ENCODE measurements around the gene NRG3.

NRG3 gene

DNA sequence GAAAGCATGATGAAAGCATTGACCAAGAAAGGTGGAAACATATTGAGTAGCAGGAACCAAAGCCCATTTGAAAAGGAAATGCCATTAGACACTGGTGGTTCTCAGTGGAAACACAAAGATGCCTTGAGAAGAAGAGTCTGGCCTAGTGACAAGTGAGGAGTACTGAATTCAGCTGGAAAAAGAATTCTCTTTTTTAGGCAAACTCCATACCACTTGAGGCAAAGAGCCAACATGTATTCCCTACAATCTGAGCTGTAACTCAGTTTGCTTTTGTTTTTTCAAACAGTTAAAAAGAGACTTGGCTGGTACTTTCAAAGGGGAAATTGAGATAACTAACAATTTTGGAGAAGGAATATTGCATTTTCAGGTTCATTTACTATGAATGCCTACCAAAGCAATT is 624.0 kb downstream of the NRG3 start:
- TF ChIP-seq FOXP2 (optimal IDR thresholded peaks at IDR 0.05; ENCODE audit: control extremely low read depth, extremely low read length, insufficient read depth) (no peak), EZH2 (IDR thresholded peaks at IDR 0.05) (no peak), POLR2AphosphoS5 (IDR thresholded peaks at IDR 0.05; ENCODE audit: borderline replicate concordance, low read depth, low read length) (no peak)
- Histone ChIP-seq H3K27ac (no peak overlapping the region), H3K9me3 (ENCODE audit: low read depth, low read length) (no peaks in the 10 kb centered on the region)

GRCh38 chr10:82505009-82505408 is 630.0 kb downstream of the NRG3 start:
- H3K9ac ChIP-seq (ENCODE audit: insufficient read length): no peak overlapping the region

More for the DNA sequence above, 624.0 kb downstream of the NRG3 start:
- H3K36me3 ChIP-seq (ENCODE audit: insufficient read depth, low read length): no peaks in the 10 kb centered on the region
- no peak for DNase-seq (ENCODE audit: low read depth, low spot score)
- no peak overlapping the region for H3K9ac ChIP-seq (ENCODE audit: insufficient read length)
- H3K4me3 ChIP-seq: no peak overlapping the region

DNA sequence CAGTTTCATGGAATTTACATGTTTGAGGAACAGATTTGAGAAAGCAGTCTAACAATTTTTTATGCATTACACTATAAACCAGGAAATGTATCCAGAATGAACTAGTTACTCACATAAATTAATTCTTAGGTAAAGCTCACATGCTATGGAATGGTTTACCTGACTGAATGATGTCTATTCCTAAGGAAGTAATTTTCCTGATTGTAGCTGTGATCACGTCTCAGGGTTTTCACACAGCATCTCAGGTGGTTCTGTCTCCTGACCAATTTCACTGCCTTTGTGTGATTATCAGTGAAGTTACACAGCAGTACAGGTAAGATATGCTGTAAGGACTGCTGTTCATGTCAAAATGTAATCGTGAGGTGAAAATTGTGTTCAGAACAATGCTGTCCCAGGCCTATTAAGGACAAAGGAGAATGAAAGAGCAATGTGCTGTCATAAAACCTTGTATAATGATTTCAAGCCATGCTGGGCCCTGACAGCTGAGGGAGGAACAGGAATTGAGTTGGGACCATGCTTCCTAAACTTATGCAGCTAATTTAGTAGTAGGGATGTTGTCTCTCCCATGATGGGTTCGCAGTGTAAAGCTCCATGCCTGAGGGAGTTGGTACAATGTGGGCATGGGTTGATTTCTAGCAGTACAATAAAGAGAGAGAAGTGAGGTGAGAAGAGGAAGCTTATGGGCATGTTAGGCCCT is 631.8 kb downstream of the NRG3 start:
- TF ChIP-seq FOXP2 (optimal IDR thresholded peaks at IDR 0.05; ENCODE audit: control extremely low read depth, extremely low read length, insufficient read depth) (no peak), EZH2 (IDR thresholded peaks at IDR 0.05) (no peak), POLR2AphosphoS5 (IDR thresholded peaks at IDR 0.05; ENCODE audit: borderline replicate concordance, low read depth, low read length) (no peak)
- no peaks in the 10 kb centered on the region for H3K9me3 ChIP-seq (ENCODE audit: low read depth, low read length)

More at GRCh38 chr10:82505009-82505408, 630.0 kb downstream of the NRG3 start:
- no peak for DNase-seq (ENCODE audit: low read depth, low spot score)
- H3K36me3 ChIP-seq (ENCODE audit: insufficient read depth, low read length): no peaks in the 10 kb centered on the region
- no peak overlapping the region for H3K27ac ChIP-seq
- H3K4me3 ChIP-seq: no peak overlapping the region
- H3K9me3 ChIP-seq (ENCODE audit: low read depth, low read length): no peaks in the 10 kb centered on the region
- TF ChIP-seq EZH2 (IDR thresholded peaks at IDR 0.05) (no peak), POLR2AphosphoS5 (IDR thresholded peaks at IDR 0.05; ENCODE audit: borderline replicate concordance, low read depth, low read length) (no peak), FOXP2 (optimal IDR thresholded peaks at IDR 0.05; ENCODE audit: control extremely low read depth, extremely low read length, insufficient read depth) (no peak)

GRCh38 chr10:82515256-82515655 is 640.3 kb downstream of the NRG3 start:
- H3K9me3 ChIP-seq (ENCODE audit: low read depth, low read length): no peaks in the 10 kb centered on the region
- H3K36me3 ChIP-seq (ENCODE audit: insufficient read depth, low read length): no peaks in the 10 kb centered on the region
- no peak for DNase-seq (ENCODE audit: low read depth, low spot score)
- no peak for TF ChIP-seq POLR2AphosphoS5 (IDR thresholded peaks at IDR 0.05; ENCODE audit: borderline replicate concordance, low read depth, low read length)
- no peak for TF ChIP-seq EZH2 (IDR thresholded peaks at IDR 0.05)
- TF ChIP-seq FOXP2 (optimal IDR thresholded peaks at IDR 0.05; ENCODE audit: control extremely low read depth, extremely low read length, insufficient read depth): no peak
- H3K27ac ChIP-seq: no peak overlapping the region
- H3K4me3 ChIP-seq: no peak overlapping the region
- no peak overlapping the region for H3K9ac ChIP-seq (ENCODE audit: insufficient read length)

More for the DNA sequence above, 631.8 kb downstream of the NRG3 start:
- no peak overlapping the region for H3K4me3 ChIP-seq
- H3K9ac ChIP-seq (ENCODE audit: insufficient read length): no peak overlapping the region
- DNase-seq (ENCODE audit: low read depth, low spot score): no peak
- no peak overlapping the region for H3K27ac ChIP-seq
- no peaks in the 10 kb centered on the region for H3K36me3 ChIP-seq (ENCODE audit: insufficient read depth, low read length)

GRCh38 chr10:82529062-82529461 is 654.1 kb downstream of the NRG3 start:
- no peaks in the 10 kb centered on the region for H3K36me3 ChIP-seq (ENCODE audit: insufficient read depth, low read length)
- no peak overlapping the region for H3K9ac ChIP-seq (ENCODE audit: insufficient read length)
- H3K9me3 ChIP-seq (ENCODE audit: low read depth, low read length): no peaks in the 10 kb centered on the region
- no peak for TF ChIP-seq EZH2 (IDR thresholded peaks at IDR 0.05)
- no peak for TF ChIP-seq POLR2AphosphoS5 (IDR thresholded peaks at IDR 0.05; ENCODE audit: borderline replicate concordance, low read depth, low read length)
- no peak for TF ChIP-seq FOXP2 (optimal IDR thresholded peaks at IDR 0.05; ENCODE audit: control extremely low read depth, extremely low read length, insufficient read depth)
- DNase-seq (ENCODE audit: low read depth, low spot score): no peak
- H3K27ac ChIP-seq: no peak overlapping the region
- no peak overlapping the region for H3K4me3 ChIP-seq

DNA sequence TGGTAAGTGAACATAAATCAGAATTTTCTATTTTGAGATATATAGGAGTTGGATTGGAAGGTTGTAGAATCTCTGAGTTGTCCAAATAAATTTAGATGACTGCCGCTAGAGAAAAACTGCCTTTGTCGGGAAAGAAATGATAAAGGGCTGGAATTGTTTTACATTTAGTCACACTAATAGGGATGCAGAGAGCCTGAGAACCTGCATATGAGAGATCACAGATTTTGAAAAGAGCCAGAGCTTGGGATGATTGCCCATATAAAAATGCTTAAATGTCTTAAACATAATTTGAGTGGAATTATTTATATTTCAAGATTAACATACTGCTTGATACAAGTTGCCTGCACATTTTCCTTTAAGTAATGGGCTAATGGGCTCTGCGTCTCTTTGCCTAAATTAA is 660.5 kb downstream of the NRG3 start:
- Histone ChIP-seq H3K9ac (ENCODE audit: insufficient read length) (no peak overlapping the region), H3K4me3 (no peak overlapping the region), H3K27ac (no peak overlapping the region), H3K36me3 (ENCODE audit: insufficient read depth, low read length) (no peaks in the 10 kb centered on the region), H3K9me3 (ENCODE audit: low read depth, low read length) (no peaks in the 10 kb centered on the region)
- DNase-seq (ENCODE audit: low read depth, low spot score): no peak
- TF ChIP-seq EZH2 (IDR thresholded peaks at IDR 0.05): no peak
- no peak for TF ChIP-seq POLR2AphosphoS5 (IDR thresholded peaks at IDR 0.05; ENCODE audit: borderline replicate concordance, low read depth, low read length)
- no peak for TF ChIP-seq FOXP2 (optimal IDR thresholded peaks at IDR 0.05; ENCODE audit: control extremely low read depth, extremely low read length, insufficient read depth)

- Histone ChIP-seq H3K9me3 (ENCODE audit: low read depth, low read length) (no peaks in the 10 kb centered on the region), H3K36me3 (ENCODE audit: insufficient read depth, low read length) (no peaks in the 10 kb centered on the region), H3K9ac (ENCODE audit: insufficient read length) (no peak overlapping the region), H3K27ac (no peak overlapping the region), H3K4me3 (no peak overlapping the region)
- TF ChIP-seq EZH2 (IDR thresholded peaks at IDR 0.05): no peak
- TF ChIP-seq FOXP2 (optimal IDR thresholded peaks at IDR 0.05; ENCODE audit: control extremely low read depth, extremely low read length, insufficient read depth): no peak
- no peak for TF ChIP-seq POLR2AphosphoS5 (IDR thresholded peaks at IDR 0.05; ENCODE audit: borderline replicate concordance, low read depth, low read length)
- DNase-seq (ENCODE audit: low read depth, low spot score): no peak
Observed at GRCh38 chr10:82536668-82537067, 661.7 kb downstream of the NRG3 start.

DNA sequence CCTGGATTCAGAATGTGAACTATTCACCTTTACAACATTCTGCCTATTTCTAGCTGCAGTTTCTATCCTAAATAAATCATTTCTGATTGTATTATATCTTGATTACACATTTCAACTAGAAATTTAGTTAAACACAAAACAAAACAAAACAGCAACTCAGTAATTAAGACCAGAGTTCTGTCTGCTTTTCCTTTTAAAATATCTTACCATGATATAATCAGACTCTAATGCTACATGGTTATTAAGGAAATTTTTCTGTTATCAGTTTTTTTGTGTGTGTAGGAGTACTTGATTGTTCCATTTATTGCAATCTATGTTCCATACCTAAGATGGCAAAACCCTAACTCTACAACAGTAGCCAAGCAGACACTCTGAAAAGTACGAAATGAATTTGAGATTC is 663.3 kb downstream of the NRG3 start:
- no peaks in the 10 kb centered on the region for H3K36me3 ChIP-seq (ENCODE audit: insufficient read depth, low read length)
- no peak overlapping the region for H3K27ac ChIP-seq
- no peaks in the 10 kb centered on the region for H3K9me3 ChIP-seq (ENCODE audit: low read depth, low read length)
- no peak overlapping the region for H3K4me3 ChIP-seq
- H3K9ac ChIP-seq (ENCODE audit: insufficient read length): no peak overlapping the region
- TF ChIP-seq POLR2AphosphoS5 (IDR thresholded peaks at IDR 0.05; ENCODE audit: borderline replicate concordance, low read depth, low read length) (no peak), EZH2 (IDR thresholded peaks at IDR 0.05) (no peak), FOXP2 (optimal IDR thresholded peaks at IDR 0.05; ENCODE audit: control extremely low read depth, extremely low read length, insufficient read depth) (no peak)
- no peak for DNase-seq (ENCODE audit: low read depth, low spot score)

GRCh38 chr10:82543631-82544030 is 668.6 kb downstream of the NRG3 start:
- Histone ChIP-seq H3K36me3 (ENCODE audit: insufficient read depth, low read length) (no peaks in the 10 kb centered on the region), H3K4me3 (no peak overlapping the region), H3K9ac (ENCODE audit: insufficient read length) (no peak overlapping the region), H3K27ac (no peak overlapping the region), H3K9me3 (ENCODE audit: low read depth, low read length) (no peaks in the 10 kb centered on the region)
- no peak for DNase-seq (ENCODE audit: low read depth, low spot score)
- TF ChIP-seq FOXP2 (optimal IDR thresholded peaks at IDR 0.05; ENCODE audit: control extremely low read depth, extremely low read length, insufficient read depth) (no peak), EZH2 (IDR thresholded peaks at IDR 0.05) (no peak), POLR2AphosphoS5 (IDR thresholded peaks at IDR 0.05; ENCODE audit: borderline replicate concordance, low read depth, low read length) (no peak)

Data from SK-N-MC (cell line).